SK-N-MC (cell line): Measurements from ENCODE around the gene CDH12.

ENCODE experiments used
- EZH2 ChIP-seq: fragments of 200-600 bp; sonication (generic); IDR thresholded peaks from one replicate; pipeline ENCODE4 v1.6.1; 2017; ENCODE audit warnings: antibody characterized with exemption
- POLR2AphosphoS5 ChIP-seq: IDR thresholded peaks from 2 replicates; pipeline ENCODE4 v1.6.1; 2012; ENCODE audit warnings: mild to moderate bottlenecking, low read depth, low read length, borderline replicate concordance

DNA sequence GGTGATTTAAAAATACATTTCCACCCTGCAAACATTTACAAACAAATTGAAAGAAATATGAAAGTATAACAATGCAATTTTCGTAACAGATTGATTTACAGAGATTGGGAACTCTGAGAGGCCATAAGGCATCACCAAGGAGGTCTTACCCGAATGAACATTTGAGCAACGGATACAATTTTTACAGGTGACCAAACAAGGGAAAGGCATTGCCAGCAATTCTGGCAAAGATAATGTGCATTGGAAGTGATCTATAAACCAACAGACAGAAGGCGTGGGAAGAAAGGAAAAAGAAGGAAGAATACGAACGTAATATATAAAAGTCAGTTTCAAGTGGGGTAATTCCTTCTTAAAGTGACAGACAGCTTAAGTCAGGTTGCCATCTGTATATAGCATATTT is 295.9 kb downstream of the CDH12 start:
- no peak for TF ChIP-seq EZH2
- no peak for TF ChIP-seq POLR2AphosphoS5
